HEK293 (cell line): ENCODE data around the gene CDYL2.

Experiments used
- CTCF ChIA-PET: fragments of 350-600 bp; formaldehyde crosslinking; extraction: SDS; loops from one replicate; lab custom pipeline; 2021; ENCODE audit warnings: antibody characterized with exemption; lab: Yijun Ruan, JAX
- POLR2A ChIA-PET: fragments of 300-600 bp; formaldehyde crosslinking; extraction: SDS; loops from one replicate; lab custom pipeline; 2020; ENCODE audit warnings: antibody characterized with exemption, inconsistent platforms; lab: Yijun Ruan, JAX
- H3K27ac ChIP-seq: fragments of 200-500 bp; sonication (Bioruptor generic); 2 replicates; pipeline ENCODE4 v1.5.1; 2014; ENCODE audit warnings: low read depth, low read length, control low read depth, inconsistent platforms; ENCODE audit errors: extremely low read depth
- H3K36me3 ChIP-seq, 2 experiments: fragments of 200-500 bp in 1 of 2; sonication (Bioruptor generic) in 1 of 2; 1 replicate in 1 of 2; 2 replicates in 1 of 2; pipeline ENCODE4 v1.5.1; 2014 to 2017; ENCODE audit warnings: inconsistent platforms in 2 of 2, low read length in 2 of 2; ENCODE audit not compliant: control insufficient read depth in 2 of 2, insufficient read depth in 1 of 2
- H3K4me1 ChIP-seq: fragments of 200-500 bp; sonication (Bioruptor generic); 2 replicates; pipeline ENCODE4 v1.5.1; 2014; ENCODE audit warnings: mild to moderate bottlenecking, low read length, inconsistent platforms; ENCODE audit not compliant: control insufficient read depth, insufficient read depth
- H3K4me3 ChIP-seq: 2 replicates; pipeline ENCODE4 v1.5.1; 2011; ENCODE audit warnings: low read depth, mild to moderate bottlenecking, control low read depth, low read length, moderate library complexity
- H3K9me3 ChIP-seq: fragments of 200-500 bp; sonication (Bioruptor generic); 2 replicates; pipeline ENCODE4 v1.5.1; 2014; ENCODE audit warnings: low read depth, low read length, inconsistent platforms; ENCODE audit not compliant: control insufficient read depth, insufficient read depth
- EGR2 ChIP-seq: fragments of 450-650 bp; formaldehyde crosslinking; IDR thresholded peaks from 2 replicates; pipeline ENCODE4 v1.5.1; 2016; ENCODE audit warnings: low read depth, missing biosample characterization, missing genetic modification characterization
- GLI2 ChIP-seq: fragments of 450-650 bp; formaldehyde crosslinking; IDR thresholded peaks from 2 replicates; pipeline ENCODE4; 2017; ENCODE audit warnings: missing biosample characterization, missing genetic modification characterization, low read depth, borderline replicate concordance
- PRDM1 ChIP-seq: fragments of 450-650 bp; formaldehyde crosslinking; IDR thresholded peaks from 2 replicates; pipeline ENCODE4; 2016; ENCODE audit warnings: missing biosample characterization, missing genetic modification characterization
- SALL2 ChIP-seq: fragments of 450-650 bp; formaldehyde crosslinking; IDR thresholded peaks from 2 replicates; pipeline ENCODE4 v1.5.0; 2017; ENCODE audit warnings: missing biosample characterization, mild to moderate bottlenecking, missing genetic modification characterization, borderline replicate concordance
- SCRT2 ChIP-seq: fragments of 450-650 bp; formaldehyde crosslinking; IDR thresholded peaks from 2 replicates; pipeline ENCODE4 v1.5.1; 2016; ENCODE audit warnings: missing biosample characterization, missing genetic modification characterization
- YY2 ChIP-seq: fragments of 450-650 bp; formaldehyde crosslinking; IDR thresholded peaks from 2 replicates; pipeline ENCODE4 v1.5.1; 2016; ENCODE audit warnings: missing biosample characterization, missing genetic modification characterization
- ZFHX2 ChIP-seq: fragments of 450-650 bp; formaldehyde crosslinking; conservative IDR thresholded peaks from 2 replicates; pipeline ENCODE4 v1.5.1; 2016; ENCODE audit warnings: missing biosample characterization, missing genetic modification characterization
- ZNF10 ChIP-seq: fragments of 450-650 bp; formaldehyde crosslinking; IDR thresholded peaks from 2 replicates; pipeline ENCODE4 v1.5.1; 2017; ENCODE audit warnings: missing biosample characterization, missing genetic modification characterization
- ZNF132 ChIP-seq: fragments of 450-650 bp; formaldehyde crosslinking; IDR thresholded peaks from 2 replicates; pipeline ENCODE4 v1.5.1; 2017; ENCODE audit warnings: missing biosample characterization, missing genetic modification characterization, borderline replicate concordance
- ZNF169 ChIP-seq: fragments of 450-650 bp; formaldehyde crosslinking; IDR thresholded peaks from 2 replicates; pipeline ENCODE4 v1.5.1; 2016; ENCODE audit warnings: missing biosample characterization, missing genetic modification characterization
- ZNF292 ChIP-seq: fragments of 450-650 bp; formaldehyde crosslinking; IDR thresholded peaks from 2 replicates; pipeline ENCODE4 v1.5.1; 2016; ENCODE audit warnings: low read depth, missing biosample characterization, missing genetic modification characterization, borderline replicate concordance
- ZNF350 ChIP-seq: fragments of 450-650 bp; formaldehyde crosslinking; IDR thresholded peaks from 2 replicates; pipeline ENCODE4 v1.5.0; 2017; ENCODE audit warnings: missing biosample characterization, mild to moderate bottlenecking, missing genetic modification characterization
- ZNF362 ChIP-seq: fragments of 450-650 bp; formaldehyde crosslinking; IDR thresholded peaks from 2 replicates; pipeline ENCODE4 v1.5.1; 2016; ENCODE audit warnings: missing biosample characterization, missing genetic modification characterization
- ZNF433 ChIP-seq: fragments of 450-650 bp; formaldehyde crosslinking; IDR thresholded peaks from 2 replicates; pipeline ENCODE4 v1.5.1; 2016; ENCODE audit warnings: missing biosample characterization, missing genetic modification characterization, low read depth
- ZNF521 ChIP-seq: fragments of 450-650 bp; formaldehyde crosslinking; IDR thresholded peaks from 2 replicates; pipeline ENCODE4 v1.5.1; 2017; ENCODE audit warnings: missing biosample characterization, mild to moderate bottlenecking, missing genetic modification characterization
- ZNF571 ChIP-seq: fragments of 450-650 bp; formaldehyde crosslinking; IDR thresholded peaks from 2 replicates; pipeline ENCODE4 v1.5.0; 2017; ENCODE audit warnings: missing biosample characterization, missing genetic modification characterization
- ZNF585B ChIP-seq: fragments of 450-650 bp; formaldehyde crosslinking; IDR thresholded peaks from 2 replicates; pipeline ENCODE4 v1.5.1; 2016; ENCODE audit warnings: missing biosample characterization, missing genetic modification characterization
- ZNF660 ChIP-seq: fragments of 450-650 bp; IDR thresholded peaks from 2 replicates; pipeline ENCODE4 v1.5.1; 2018; ENCODE audit warnings: missing biosample characterization, mild to moderate bottlenecking, missing genetic modification characterization
- ZNF664 ChIP-seq: fragments of 450-650 bp; formaldehyde crosslinking; IDR thresholded peaks from 2 replicates; pipeline ENCODE4 v1.5.1; 2016; ENCODE audit warnings: missing biosample characterization, missing genetic modification characterization
- ZNF785 ChIP-seq: fragments of 450-650 bp; formaldehyde crosslinking; IDR thresholded peaks from 2 replicates; pipeline ENCODE4 v1.5.1; 2016; ENCODE audit warnings: missing biosample characterization, missing genetic modification characterization
- ZSCAN30 ChIP-seq: fragments of 450-650 bp; IDR thresholded peaks from 2 replicates; pipeline ENCODE4 v1.5.1; 2018; ENCODE audit warnings: missing biosample characterization, mild to moderate bottlenecking, missing genetic modification characterization, moderate library complexity
- TF ChIP-seq, protein P1 (sequence below): fragments of 450-650 bp; formaldehyde crosslinking; IDR thresholded peaks from 2 replicates; pipeline ENCODE4 v1.5.1; 2016; ENCODE audit warnings: missing biosample characterization, missing genetic modification characterization
- TF ChIP-seq, protein P2 (sequence below): fragments of 450-650 bp; formaldehyde crosslinking; IDR thresholded peaks from 2 replicates; pipeline ENCODE4 v1.5.1; 2016; ENCODE audit warnings: missing biosample characterization, missing genetic modification characterization
- TF ChIP-seq, protein P3 (sequence below): fragments of 450-650 bp; formaldehyde crosslinking; optimal IDR thresholded peaks from 2 replicates; pipeline ENCODE3; 2016; ENCODE audit warnings: missing biosample characterization, mild to moderate bottlenecking, missing genetic modification characterization

Gene CDYL2

DNA sequence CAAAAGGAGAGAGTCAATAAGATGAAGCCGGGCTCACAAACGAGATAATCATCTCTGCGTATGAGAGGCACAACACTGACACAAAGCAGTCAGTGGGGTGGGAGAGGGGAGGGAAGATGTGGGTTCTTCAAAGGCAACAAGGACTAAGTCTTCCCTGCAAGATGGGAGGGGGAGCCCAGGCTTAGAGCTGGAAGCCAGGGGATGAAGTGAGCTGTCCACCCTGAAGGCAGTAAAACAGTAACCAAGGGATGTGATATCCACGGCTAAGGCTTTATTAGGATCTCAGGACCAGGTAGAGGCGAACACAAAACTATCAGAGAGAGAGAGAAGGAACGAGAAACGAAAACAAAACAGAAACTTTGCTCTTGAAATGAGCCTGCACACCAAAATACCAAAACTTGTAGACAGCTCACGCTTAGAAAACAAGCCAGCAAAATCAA, 147.7 kb downstream of the CDYL2 start:
- CTCF ChIA-PET = no interaction called here
- no peaks in the 10 kb centered on the region for H3K9me3 ChIP-seq
- POLR2A ChIA-PET = no interaction called here
- TF ChIP-seq ZNF571 = no peak
- H3K27ac ChIP-seq = no peak overlapping the region
- no peaks in the 10 kb centered on the region for H3K4me1 ChIP-seq
- H3K36me3 ChIP-seq = no peaks in the 10 kb centered on the region
- no peak overlapping the region for H3K4me3 ChIP-seq

- CTCF ChIA-PET = no interaction called here
- Histone ChIP-seq H3K4me3 (no peak overlapping the region), H3K36me3 (no peaks in the 10 kb centered on the region), H3K4me1 (no peaks in the 10 kb centered on the region), H3K9me3 (no peaks in the 10 kb centered on the region), H3K27ac (no peak overlapping the region)
- POLR2A ChIA-PET = no interaction called here
- TF ChIP-seq SALL2 (tag by site-specific recombination) (no peak), GLI2 (tag by site-specific recombination) (no peak), ZNF433 (no peak), ZFHX2 (tag by site-specific recombination) (no peak), ZNF585B (tag by site-specific recombination) (no peak), ZNF785 (tag by site-specific recombination) (no peak), PRDM1 (no peak), ZNF660 (no peak), ZSCAN30 (tag by site-specific recombination) (no peak), ZNF169 (no peak), ZNF350 (tag by site-specific recombination) (no peak), ZNF10 (tag by site-specific recombination) (no peak), ZNF664 (tag by site-specific recombination) (no peak), ZNF362 (no peak), YY2 (tag by site-specific recombination) (no peak)
- TF ChIP-seq, protein P1, sequence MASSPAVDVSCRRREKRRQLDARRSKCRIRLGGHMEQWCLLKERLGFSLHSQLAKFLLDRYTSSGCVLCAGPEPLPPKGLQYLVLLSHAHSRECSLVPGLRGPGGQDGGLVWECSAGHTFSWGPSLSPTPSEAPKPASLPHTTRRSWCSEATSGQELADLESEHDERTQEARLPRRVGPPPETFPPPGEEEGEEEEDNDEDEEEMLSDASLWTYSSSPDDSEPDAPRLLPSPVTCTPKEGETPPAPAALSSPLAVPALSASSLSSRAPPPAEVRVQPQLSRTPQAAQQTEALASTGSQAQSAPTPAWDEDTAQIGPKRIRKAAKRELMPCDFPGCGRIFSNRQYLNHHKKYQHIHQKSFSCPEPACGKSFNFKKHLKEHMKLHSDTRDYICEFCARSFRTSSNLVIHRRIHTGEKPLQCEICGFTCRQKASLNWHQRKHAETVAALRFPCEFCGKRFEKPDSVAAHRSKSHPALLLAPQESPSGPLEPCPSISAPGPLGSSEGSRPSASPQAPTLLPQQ (tag by site-specific recombination) = no peak
- TF ChIP-seq, protein P2, sequence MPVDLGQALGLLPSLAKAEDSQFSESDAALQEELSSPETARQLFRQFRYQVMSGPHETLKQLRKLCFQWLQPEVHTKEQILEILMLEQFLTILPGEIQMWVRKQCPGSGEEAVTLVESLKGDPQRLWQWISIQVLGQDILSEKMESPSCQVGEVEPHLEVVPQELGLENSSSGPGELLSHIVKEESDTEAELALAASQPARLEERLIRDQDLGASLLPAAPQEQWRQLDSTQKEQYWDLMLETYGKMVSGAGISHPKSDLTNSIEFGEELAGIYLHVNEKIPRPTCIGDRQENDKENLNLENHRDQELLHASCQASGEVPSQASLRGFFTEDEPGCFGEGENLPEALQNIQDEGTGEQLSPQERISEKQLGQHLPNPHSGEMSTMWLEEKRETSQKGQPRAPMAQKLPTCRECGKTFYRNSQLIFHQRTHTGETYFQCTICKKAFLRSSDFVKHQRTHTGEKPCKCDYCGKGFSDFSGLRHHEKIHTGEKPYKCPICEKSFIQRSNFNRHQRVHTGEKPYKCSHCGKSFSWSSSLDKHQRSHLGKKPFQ (tag by site-specific recombination) = no peak
These were observed 148.2 kb downstream of the CDYL2 start for GRCh38 chr16:80656161-80656560.

DNA sequence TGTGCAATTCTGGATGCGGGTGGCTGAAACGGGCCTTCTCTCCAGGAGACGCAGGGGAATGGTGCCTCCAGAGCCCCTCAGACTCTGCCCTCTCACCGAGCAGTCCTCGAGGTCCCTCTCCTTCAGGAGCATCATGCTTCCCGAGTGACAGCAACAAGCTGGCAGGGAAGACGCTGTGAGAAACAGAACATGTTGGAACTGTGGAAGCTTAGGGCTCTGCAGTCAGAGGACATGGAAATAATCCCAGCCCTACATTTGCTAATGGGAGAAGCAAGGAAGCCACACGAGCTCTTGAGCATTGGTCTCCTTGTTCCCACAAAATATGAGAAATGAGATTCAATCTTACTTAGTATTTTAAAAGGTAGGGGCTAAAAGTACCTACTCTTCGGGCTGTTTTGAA, 148.6 kb downstream of the CDYL2 start:
- no peak overlapping the region for H3K27ac ChIP-seq
- H3K4me1 ChIP-seq = no peaks in the 10 kb centered on the region
- no peak overlapping the region for H3K4me3 ChIP-seq
- no peaks in the 10 kb centered on the region for H3K9me3 ChIP-seq
- no peak for TF ChIP-seq ZNF292 (tag by site-specific recombination)
- no peak for TF ChIP-seq EGR2 (tag by site-specific recombination)
- TF ChIP-seq ZNF521 (tag by site-specific recombination) = no peak
- no peak for TF ChIP-seq SCRT2 (tag by site-specific recombination)
- TF ChIP-seq, protein P3, sequence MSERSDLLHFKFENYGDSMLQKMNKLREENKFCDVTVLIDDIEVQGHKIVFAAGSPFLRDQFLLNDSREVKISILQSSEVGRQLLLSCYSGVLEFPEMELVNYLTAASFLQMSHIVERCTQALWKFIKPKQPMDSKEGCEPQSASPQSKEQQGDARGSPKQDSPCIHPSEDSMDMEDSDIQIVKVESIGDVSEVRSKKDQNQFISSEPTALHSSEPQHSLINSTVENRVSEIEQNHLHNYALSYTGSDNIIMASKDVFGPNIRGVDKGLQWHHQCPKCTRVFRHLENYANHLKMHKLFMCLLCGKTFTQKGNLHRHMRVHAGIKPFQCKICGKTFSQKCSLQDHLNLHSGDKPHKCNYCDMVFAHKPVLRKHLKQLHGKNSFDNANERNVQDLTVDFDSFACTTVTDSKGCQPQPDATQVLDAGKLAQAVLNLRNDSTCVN (tag by site-specific recombination) = no peak
- no peak for TF ChIP-seq ZNF132
- ChIA-PET CTCF (no interaction called here), POLR2A (no interaction called here)
- no peaks in the 10 kb centered on the region for H3K36me3 ChIP-seq
